HG03442 (cell line): Measurements from ENCODE around the gene TBX10.
"Not testable (repeated sequence)": the region's sequence is repeated elsewhere in the genome, so short reads cannot be mapped to it uniquely, and the experiment has no call there.

Source experiments
- ATAC-seq: cut with Tn5 transposase; IDR thresholded peaks from one replicate; pipeline ENCODE4 v1.9.1; 2021; ENCODE audit warnings: mild to moderate bottlenecking, moderate library complexity; ENCODE audit not compliant: unreplicated experiment

The TBX10 gene

DNA sequence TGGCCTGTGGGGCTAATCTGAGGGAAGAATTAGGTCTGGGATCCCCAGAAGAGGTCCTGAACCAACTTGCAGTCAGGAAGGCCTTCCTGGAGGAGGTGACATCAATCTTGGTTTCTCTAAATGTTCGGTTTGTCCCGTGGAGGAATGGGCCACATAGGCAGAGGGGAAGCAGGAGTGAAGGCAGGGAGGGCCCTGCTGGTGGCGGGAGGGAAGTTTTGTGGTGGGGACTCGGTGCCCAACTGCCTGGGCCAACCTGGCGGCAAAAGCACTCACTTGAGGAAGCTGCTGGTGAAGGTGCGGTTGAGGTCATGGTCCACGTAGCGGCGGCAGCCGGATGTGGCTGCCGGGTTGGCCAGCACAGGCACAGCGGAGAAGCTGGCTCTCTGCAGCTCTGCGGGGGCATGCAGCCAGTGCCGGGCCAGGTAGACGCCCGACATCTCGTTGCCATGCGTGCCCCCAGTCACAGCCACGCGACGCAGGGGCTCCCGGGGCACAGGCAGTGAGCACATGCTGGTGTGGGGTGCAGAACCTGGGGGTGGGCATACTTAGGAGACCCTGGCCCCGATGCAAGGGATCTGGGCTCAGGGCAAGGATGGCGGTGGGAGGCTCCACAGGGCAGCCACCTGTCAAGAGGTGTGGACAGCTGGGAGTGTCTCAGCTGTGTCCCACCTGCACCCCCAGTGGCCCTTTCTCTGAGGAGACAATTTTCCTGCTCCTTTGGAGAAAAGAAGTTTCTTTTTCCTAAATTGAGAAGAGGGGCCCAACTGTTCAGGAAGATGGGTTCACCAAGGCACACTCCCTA lies 7.2 kb upstream of the TBX10 start:
- ATAC-seq = no peak

DNA sequence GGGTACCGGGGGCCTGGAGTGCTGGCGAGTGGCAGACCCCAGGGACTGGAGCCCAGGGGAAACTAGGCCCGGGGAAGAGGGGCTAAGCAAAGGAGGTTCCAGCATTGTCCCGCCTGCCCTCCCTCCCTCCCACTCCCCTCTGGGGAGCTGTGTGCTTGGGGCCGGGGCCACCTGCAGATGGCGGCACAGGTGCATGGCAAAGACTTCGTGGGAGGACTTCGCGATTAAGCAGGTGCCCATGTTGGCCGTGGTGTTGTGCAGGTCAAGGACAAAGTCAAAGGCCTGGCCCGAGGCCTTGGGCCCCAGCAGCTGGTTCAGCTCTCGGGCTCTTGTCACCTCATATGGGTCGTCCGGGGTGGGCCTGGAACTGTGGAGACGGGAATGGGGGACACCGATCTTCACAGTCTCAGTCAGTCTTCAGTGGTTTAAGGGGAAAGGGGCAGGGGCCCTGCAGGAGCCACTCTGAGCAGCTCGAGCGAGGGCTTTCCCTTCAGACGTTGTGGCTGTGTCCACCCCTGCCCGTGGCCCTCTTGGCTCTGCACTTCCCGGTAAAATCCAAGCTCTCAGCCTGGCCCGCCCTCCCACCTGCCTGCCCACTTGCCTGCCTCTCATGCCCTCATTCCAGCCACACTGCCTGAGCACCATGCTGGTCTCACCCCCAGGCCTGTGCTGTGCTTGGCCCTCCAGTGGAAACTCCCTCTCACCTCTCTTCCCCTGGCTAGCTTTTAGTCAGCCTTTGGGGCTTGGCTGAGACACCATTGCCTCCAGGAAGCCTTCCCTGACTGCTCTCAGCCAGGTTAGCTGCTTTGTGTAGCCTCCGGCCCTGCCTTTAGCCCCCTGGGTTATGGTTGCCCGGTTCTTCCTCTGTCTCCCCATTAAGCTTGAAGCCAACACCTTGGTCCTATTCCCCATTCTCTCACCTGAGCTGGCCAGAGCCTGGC lies 6.2 kb upstream of the TBX10 start:
- ATAC-seq = no peak

DNA sequence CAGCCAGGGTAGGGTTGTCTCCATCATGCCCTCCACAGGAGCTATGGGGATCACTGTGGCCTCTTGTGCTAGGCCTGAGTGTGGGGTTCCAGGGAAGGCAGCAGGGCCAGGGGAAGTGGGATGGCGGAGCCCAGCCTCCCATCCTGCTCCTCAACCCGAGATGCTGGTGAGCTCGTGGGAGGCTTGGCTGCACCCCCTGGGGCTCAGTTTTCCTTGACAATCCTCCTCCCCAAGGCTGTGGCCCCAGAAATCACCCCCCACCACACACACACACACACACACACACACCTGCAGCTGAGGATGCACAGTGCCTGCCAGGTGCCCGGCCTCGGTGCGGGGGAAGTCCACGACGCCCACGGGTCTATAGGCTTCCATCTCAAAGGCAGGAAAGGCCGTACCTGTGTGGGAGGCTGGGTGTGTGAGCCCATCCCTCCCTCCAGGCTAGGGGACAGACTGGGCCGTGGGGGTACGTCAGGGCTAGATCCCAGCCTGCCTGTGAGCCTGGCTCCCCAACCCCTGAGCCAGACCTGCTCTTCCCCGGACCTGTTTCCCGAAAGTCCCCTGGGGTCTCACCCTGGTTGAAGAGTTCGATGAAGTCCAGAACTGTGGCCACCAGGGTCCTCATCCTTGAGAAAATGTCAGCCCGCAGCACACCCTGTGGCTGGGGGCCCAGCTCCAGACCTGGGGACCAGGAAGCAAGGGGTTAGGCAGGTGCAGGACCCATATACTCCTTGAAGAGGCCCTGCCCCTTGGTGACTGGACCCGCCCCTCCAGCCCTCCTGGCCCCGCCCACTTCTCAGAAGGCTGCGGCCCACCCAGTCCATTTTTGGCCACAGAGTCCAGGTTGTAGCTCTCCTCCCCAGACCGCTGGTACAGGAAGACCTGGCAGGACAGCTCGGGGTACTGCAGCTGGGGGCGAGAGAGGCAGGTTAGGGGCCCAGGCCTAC lies 5.2 kb upstream of the TBX10 start:
- ATAC-seq = no peak

DNA sequence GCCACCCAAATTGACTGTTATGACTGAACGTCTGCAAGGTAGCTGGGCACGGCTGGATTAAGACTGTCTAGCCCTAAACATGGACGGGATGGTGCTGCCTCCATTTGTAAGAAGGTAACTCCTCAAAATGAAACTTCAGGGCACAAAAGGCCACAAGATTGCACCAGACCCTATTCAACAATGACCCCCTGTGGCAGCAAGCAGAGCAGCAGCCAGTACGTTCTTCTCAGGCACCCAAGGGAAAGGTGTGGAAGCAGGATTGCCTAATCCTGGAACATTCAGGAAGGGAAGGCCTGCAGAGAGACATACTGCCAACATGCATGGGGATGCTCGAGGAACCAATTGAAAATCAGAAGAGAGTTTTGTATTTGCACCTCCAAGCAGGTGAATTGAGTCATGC lies 4.5 kb upstream of the TBX10 start:
- ATAC-seq = no peak

DNA sequence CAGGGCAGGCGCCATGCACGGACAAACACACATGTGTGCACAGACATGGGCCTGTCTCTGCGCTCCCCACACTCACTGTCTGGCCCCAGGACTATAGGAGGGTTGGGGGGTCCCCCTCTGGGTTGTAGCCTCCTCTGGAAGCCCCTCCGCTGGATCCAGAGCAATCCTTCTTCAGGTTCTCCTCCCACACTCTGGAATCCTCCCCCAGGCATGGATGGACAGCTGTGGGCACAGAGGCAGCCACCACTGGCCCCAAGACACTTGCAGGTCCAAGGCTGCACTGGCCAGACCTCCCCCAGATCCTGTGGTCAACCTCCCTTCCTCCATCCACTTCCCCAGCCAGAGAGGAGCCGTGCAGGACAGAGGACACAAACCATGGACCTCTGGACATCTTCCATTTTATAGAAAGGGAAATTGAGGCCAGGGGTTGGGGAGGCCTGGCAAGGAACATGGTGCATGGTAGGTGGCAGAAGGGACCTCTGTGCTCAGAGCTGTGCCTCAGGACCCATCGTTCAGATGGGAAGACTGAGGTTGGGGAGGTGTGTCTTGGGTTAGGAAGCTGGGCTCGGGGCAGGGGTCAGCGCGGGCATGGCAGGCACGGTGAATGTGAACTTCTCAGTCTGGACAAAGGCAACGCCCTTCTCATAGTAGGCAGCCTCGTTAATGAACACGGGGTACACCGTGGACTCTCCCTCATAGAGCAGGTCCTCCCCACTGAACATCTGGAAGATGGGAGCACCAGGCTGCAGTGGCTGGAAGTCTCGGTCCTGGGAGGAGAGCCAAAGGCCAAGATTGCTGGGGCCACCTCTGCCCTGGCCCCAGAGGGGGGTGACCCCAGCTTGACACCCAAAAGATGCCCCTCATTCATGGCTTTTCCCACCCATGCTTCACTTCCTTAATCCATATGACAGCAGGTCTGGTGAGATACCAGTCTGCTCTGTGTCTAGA lies 2.9 kb upstream of the TBX10 start:
- no peak for ATAC-seq

DNA sequence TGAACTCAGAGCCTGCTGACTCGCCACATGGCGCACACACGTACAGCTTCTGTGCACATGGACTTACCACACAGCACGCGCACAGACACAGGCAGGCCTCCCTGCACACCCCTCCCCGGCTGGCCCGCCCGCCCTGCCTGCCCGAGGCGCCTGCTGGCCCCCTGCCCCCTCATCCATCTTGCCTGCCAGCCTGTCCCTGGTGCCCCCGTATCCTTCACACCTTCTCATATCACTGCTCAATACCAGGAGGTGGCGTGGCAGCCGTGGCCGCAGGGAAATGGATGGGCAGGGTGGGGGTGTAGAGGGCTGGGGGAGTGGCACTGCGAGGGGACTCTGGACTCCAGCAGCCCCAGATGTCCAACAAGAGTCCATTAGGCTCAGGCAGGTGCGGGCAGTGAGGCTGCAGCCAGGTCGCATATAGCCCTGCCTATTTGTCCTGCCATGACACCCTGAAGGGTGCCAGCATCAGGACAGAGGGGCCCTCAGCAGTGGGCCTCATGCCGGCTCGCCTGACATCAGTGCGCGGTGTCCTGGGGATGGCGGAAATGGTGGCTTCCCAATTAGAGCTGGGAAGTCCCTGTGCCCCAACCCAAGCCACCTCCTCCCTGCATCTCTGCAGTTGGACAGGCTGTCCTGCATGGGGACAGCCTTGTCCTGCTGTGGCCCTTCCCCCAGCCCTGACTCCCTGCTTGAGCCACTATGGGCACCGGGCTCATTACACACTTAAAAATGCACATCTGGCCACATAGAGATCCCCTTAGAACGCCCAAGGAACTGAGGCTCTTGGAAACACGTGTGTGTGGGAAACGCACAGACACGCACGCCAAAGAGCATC lies 2.0 kb upstream of the TBX10 start:
- no peak for ATAC-seq

DNA sequence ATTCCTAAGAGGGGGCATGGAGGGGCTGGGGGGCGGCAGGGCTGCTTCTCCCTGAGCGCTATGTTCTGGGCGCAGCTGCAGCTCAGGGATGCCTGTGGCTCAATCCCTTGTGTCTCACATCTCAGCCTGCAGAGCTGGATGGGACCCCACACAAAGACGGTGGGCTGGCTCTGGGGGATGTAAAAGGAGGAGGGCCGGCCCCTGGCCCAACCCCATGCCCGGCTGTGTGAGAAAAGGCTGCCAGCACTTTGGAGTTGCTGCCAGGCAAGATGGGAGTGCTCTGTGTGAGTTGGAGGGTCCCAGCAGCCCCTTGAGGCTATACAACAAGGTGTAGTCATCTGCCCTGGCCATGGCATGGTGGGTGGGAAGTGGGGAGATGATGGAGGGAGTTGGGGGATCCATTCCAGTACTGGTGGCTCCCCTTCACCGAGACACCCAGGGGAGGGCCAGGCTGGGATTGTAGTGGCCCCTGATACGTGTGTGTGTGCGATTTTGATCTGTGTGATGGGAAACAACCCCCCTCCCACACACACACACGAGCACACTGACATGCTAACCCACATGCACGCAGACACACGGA lies 1.3 kb upstream of the TBX10 start:
- ATAC-seq = no peak

DNA sequence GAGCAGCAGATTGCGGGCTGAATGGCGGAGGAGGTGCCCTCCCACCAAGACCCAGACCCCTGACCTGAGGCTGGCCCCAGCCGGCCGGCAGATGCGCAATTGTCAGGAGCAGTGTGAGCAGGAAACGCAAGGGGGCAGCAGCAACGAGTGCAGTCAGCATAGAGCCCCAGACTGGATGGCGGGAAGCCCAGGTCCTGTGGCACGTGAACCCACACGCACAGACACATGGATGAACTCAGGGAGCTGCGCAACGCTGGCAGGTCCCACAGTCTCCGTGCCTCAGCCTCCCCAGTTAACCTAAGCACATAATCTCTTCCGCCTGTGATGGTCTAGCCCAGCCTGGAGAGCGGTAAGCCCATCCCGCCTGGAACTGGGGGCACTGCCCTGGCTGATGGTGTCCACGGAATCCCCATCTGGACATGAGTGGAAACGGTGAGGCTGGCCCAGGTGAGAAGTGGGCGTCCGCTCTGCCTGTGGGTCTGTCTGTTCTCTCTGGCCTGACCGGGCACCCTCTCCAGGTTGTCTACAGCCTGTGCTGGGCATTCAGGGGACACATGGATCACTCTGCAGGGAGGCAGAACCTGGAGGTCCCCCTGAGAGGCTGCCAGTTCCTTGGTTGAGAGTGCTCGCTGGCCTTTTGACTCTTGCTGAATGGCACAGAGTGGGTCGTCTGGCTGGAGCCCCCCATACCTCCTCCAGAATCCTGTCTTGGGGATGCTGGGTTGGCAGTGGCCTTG lies 626 bp upstream of the TBX10 start:
- ATAC-seq = no peak

DNA sequence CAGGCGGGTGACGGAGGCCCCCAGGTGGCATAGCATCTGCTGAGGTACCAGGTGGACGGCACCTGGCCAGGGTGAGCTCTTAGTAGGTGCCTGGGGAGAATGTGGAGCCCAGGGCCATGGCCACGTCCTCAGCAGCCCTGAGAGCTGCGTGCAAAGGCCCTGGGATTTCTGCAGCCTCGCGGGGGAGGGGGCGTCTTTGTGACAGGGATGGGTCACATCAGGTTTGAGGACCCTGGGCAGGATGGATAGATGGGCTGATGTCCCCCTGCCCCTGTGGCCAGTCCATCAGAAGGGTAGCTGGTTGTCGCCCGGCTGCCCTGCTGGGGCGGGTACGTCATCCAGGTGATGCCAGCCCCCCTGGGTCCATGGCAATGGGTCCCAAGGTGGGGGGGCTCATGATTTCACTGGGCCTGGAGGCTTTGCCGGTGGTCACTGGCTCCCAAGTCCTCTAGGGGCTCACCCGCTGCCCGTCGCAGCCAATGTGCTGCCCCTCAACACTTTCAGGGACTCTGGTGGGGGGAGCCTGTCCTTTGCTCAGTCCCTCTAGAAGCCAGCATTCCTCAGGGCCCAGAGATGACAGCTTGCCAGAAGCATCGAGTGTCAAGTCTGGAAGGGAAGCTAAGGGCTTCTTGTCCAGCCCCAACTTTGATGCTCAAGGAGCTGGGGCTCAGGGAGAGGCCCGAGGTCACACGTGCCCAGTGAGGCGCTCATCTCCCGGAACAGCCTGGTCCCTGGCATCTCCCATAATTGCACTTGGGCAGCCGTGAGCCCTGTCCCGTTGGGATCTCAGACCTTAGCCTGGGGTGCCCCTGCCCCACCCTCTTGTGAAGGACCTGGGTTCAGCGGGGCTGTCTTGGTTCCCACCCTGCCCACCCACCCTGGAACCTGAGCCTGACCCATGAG lies 777 bp downstream of the TBX10 start:
- no peak for ATAC-seq

DNA sequence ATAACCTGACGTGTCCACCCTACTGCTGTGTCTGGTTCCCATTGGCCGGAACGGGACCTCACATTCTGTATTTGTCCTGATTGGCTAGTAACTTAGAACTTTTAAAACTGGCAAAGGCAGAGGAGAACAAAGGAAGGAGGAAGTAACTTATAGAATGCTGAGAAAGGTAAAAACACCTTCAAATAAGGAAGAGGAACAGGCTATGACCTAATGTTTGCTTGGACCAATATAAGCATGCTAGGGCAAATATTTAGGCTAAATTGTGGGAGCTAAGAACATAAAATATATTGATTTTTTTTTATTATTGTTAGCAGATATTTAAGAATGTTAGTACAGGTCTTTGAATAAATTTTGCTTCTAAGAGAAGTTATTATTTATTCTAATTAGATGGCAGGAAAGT lies 2.1 kb downstream of the TBX10 start:
- ATAC-seq = not testable (repeated sequence)

DNA sequence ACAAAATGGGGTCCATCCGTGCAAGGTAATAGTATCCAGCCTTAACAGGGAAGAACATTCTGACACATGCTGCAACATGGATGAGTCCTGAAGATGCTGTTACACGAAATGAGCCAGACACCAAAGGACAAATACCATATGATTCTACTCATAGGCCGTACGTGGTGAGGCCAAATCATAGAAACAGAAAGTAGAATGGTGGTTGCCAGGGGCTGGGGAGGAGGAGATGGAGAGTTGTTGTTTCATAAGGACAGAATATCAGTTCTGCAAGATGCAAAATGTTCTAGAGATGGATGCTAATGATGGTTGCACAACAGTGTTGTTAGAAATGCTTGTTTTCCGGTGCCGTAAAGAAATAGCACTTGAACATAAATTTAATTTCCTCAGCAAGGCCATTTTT lies 2.6 kb downstream of the TBX10 start:
- no peak for ATAC-seq

DNA sequence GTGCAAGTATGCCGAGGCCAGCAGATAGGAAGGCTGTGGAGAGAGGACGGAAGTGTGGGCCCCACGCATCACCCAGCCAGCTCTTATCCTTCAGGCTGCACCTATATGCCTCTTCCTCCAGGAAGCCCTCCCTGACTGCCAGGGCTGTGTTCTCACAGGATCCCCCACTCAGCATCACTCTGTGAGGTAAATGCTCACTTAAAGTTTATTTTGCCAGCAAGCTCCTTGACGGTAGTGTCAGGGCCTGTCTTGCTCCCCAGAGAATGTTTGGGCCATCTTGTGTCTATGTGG lies 4.4 kb downstream of the TBX10 start:
- ATAC-seq = no peak

DNA sequence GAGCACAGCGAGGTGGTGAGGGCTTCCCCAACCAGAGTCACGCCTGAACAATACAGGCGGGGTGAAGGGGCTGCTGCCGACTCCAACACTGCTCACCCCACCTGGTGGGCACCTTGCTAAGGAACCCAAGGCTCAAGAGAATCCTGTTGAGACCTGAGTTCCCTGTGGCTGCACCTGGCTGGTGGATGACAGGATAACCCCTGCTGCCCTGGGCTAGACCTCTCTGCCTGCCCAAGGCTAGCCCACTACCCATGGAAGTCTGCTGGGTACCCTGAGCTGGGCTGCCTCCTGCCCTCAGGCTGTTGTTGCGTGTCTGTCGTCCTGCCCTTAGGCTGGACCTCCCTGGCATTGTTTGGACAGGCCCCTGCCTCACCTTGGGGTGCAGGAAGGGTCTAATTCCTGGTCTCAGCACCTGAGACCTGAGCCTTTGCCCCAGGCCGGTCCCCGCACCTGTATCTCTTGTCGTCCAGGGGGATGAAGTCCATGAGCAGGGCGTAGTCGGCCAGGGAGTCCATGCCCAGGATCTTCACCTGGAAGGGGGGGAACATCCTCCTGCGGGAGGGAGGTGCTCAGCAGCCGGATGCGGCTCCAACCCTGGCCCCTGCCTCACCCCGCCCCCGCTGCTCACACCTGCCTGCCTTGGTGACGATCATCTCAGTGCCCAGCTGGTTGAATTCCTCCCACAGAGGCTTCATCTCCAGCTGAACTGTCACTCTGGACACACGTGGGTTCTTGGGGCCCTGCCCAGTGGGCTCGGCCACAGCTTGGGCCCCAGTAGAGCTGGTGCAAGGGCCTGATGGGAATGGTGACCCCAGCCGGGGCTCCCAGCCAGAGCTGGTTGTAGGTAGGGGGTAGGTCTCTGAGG lies 5.0 kb downstream of the TBX10 start:
- no peak for ATAC-seq

DNA sequence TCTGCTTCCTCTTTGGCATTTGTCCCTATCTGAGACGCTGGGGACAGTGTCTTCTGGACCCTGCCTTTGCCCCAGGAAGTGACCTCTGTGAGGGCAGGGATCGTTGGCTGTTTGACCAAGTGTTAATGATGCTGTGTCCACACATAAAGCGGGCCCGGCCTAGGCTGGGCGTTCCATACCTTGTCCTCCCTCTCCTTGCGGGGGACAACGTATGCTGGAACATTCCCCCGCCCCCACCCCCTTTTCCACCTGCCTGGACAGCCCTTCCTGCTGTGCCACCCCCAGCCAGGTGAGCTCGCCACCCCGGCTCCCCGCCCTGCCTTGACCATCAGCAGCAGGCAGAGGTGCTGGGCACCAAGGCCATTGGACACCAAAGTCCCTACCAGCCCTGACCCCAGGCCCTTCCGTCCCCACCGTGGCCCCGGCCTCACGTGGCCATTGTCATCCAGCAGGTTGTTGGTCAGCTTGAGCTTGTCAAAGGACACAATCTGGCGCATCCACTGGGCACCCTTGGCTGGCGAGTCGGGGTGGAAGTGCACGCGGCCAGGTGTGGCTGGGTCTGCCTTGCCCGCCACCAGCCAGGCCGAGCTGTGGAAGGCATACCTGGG lies 5.7 kb downstream of the TBX10 start:
- ATAC-seq = no peak

DNA sequence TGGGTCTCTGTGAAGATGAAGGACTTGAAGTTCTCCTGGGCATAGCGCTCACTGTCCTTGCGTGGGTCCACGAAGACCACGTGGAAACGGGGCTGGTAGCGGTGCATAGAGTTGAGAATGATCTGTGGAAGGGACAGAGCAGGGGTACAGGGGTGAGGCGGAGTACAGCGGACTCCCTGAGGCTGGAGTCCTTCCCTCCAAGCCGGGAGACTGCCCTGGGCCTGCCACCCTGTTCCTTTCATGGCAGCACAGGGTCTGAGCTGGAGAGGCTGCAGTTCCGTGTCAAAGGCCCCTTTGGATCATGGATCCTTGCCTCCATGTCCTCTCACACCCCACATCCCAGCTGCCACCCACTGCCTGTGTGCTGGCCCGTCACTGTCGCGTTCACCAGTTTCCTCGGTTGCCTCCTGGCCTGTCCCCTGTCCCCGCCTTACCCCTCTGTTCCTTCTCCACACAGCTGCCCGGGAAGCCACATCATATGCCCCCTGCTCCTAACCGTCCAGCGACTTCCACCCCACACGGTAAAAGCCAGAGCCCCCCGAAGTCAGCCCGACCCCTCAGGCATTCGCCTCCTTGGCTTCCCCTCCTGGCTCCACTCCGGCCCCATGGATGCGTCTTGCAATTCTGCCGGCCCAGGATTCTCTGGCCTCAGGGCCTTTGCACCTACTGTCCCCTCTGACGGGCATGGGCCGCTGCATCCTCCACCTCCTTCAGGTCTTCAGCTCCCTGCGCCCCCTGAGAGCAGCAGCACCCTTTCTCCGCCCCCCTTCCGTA lies 6.4 kb downstream of the TBX10 start:
- ATAC-seq = no peak
